OCI-LY7 (cell line): Measurements from ENCODE around the gene CTNNBL1. TPM values are rescaled to one million over a fixed set of nuclear protein-coding genes. Genes with fewer than 3 reads are reported as not detected.

ENCODE experiments used
- BruUV-seq: library from RNA; stranded (reverse); fragments of 400-500 nt; replicated peaks from 2 replicates; lab custom pipeline; 2021; lab: Mats Ljungman, UMichigan
- CTCF ChIA-PET: fragments of 300-600 bp; sonication (Branson Sonifier 250); formaldehyde crosslinking; loops from one replicate; lab custom pipeline; 2022; ENCODE audit warnings: antibody characterized with exemption; ENCODE audit not compliant: unreplicated experiment; lab: Charles Lee
- POLR2A ChIA-PET: fragments of 300-600 bp; sonication (Branson Sonifier 250); formaldehyde crosslinking; loops from one replicate; lab custom pipeline; 2022; ENCODE audit warnings: antibody characterized with exemption; lab: Charles Lee
- DNase-seq: peaks from one replicate; pipeline ENCODE4 v3.0.0-alpha.2; 2015; ENCODE audit warnings: low spot score
- H2AFZ ChIP-seq: fragments of 200-600 bp; sonication (generic), shearing (Covaris generic); 2 replicates; pipeline ENCODE4 v1.6.1; 2014; ENCODE audit warnings: mild to moderate bottlenecking, antibody characterized with exemption, low read length, moderate library complexity
- H3K27ac ChIP-seq: fragments of 200-600 bp; sonication (generic); 2 replicates; pipeline ENCODE4 v1.5.1; 2014; ENCODE audit warnings: mixed run types, low read depth, mild to moderate bottlenecking, moderate library complexity, low read length, inconsistent platforms; ENCODE audit not compliant: poor library complexity, severe bottlenecking
- H3K36me3 ChIP-seq: fragments of 200-600 bp; sonication (generic); 2 replicates; pipeline ENCODE4 v1.6.1; 2014; ENCODE audit warnings: mild to moderate bottlenecking, antibody characterized with exemption, low read length, moderate library complexity, mixed read lengths; ENCODE audit not compliant: insufficient read depth
- H3K4me1 ChIP-seq: fragments of 200-600 bp; sonication (generic); 2 replicates; pipeline ENCODE4 v1.5.1; 2014; ENCODE audit warnings: mild to moderate bottlenecking, low read length; ENCODE audit not compliant: insufficient read depth, poor library complexity, severe bottlenecking
- H3K4me2 ChIP-seq: fragments of 200-600 bp; sonication (generic); 2 replicates; pipeline ENCODE4 v1.6.1; 2014; ENCODE audit warnings: mild to moderate bottlenecking, low read length
- H3K4me3 ChIP-seq: fragments of 200-600 bp; sonication (generic); 2 replicates; pipeline ENCODE4 v1.5.1; 2014; ENCODE audit warnings: mild to moderate bottlenecking, low read depth, low read length; ENCODE audit not compliant: poor library complexity, severe bottlenecking
- H3K79me2 ChIP-seq: fragments of 200-600 bp; sonication (generic); 2 replicates; pipeline ENCODE4 v1.6.1; 2016; ENCODE audit warnings: low read depth, mild to moderate bottlenecking, low read length, moderate library complexity, mixed read lengths; ENCODE audit not compliant: insufficient read depth
- H3K9me2 ChIP-seq: fragments of 200-600 bp; sonication (generic); 2 replicates; pipeline ENCODE4 v1.6.1; 2016; ENCODE audit warnings: mild to moderate bottlenecking, low read length, mixed read lengths; ENCODE audit not compliant: insufficient read depth
- H3K9me3 ChIP-seq: fragments of 200-600 bp; sonication (generic); 2 replicates; pipeline ENCODE4 v1.6.1; 2014; ENCODE audit warnings: mild to moderate bottlenecking, mixed run types, low read length, mixed read lengths
- H4K20me1 ChIP-seq: fragments of 200-600 bp; sonication (generic); 2 replicates; pipeline ENCODE4 v1.6.1; 2014; ENCODE audit warnings: mild to moderate bottlenecking, antibody characterized with exemption, low read length, moderate library complexity, mixed read lengths; ENCODE audit not compliant: insufficient read depth
- EZH2phosphoT487 ChIP-seq: fragments of 200-600 bp; sonication (generic); IDR thresholded peaks from 2 replicates; pipeline ENCODE4 v1.6.1; 2018; ENCODE audit warnings: low read depth, borderline replicate concordance, mild to moderate bottlenecking, mixed run types, antibody characterized with exemption, low read length, moderate library complexity, mixed read lengths
- intact Hi-C: fragments of 100-400 bp; cut with micrococcal nuclease; formaldehyde crosslinking; loops from one replicate; pipeline ENCODE4 v1.10.0; 2022; ENCODE audit not compliant: unreplicated experiment
- total RNA-seq, 2 experiments: library from RNA; depleted of rRNA in 1 of 2; stranded (reverse); fragments of >200 nt in 1 of 2; shearing (Covaris generic) in 1 of 2; gene quantifications; 2 replicates each; pipeline ENCODE4 v1.2.3, GENCODE V29; 2014 to 2022
- TF ChIP-seq, protein P1 (sequence below): fragments of 200-600 bp; sonication (generic); conservative IDR thresholded peaks from 2 replicates; pipeline ENCODE4 v1.5.1; 2014; ENCODE audit warnings: mild to moderate bottlenecking, antibody characterized with exemption, low read length, moderate library complexity, mixed read lengths

CTNNBL1 gene
- total RNA-seq, 2 experiments from 2014 or later = 38.0 to 90.0 TPM

GRCh38 chr20:37777012-37777950, 83.5 kb downstream of the CTNNBL1 start:
- Histone ChIP-seq H3K79me2 (no peaks in the 10 kb centered on the region), H3K4me1 (no peaks in the 10 kb centered on the region), H3K9me3 (no peaks in the 10 kb centered on the region), H3K4me2 (no peak overlapping the region), H3K27ac (no peak overlapping the region), H2AFZ (no peak overlapping the region), H3K4me3 (no peak overlapping the region), H3K36me3 (peaks cover 63% of the 10 kb centered on the region), H3K9me2 (no peaks in the 10 kb centered on the region), H4K20me1 (no peaks in the 10 kb centered on the region)
- no TSS peak for BruUV-seq
- no peak for TF ChIP-seq EZH2phosphoT487
- TF ChIP-seq, protein P1, sequence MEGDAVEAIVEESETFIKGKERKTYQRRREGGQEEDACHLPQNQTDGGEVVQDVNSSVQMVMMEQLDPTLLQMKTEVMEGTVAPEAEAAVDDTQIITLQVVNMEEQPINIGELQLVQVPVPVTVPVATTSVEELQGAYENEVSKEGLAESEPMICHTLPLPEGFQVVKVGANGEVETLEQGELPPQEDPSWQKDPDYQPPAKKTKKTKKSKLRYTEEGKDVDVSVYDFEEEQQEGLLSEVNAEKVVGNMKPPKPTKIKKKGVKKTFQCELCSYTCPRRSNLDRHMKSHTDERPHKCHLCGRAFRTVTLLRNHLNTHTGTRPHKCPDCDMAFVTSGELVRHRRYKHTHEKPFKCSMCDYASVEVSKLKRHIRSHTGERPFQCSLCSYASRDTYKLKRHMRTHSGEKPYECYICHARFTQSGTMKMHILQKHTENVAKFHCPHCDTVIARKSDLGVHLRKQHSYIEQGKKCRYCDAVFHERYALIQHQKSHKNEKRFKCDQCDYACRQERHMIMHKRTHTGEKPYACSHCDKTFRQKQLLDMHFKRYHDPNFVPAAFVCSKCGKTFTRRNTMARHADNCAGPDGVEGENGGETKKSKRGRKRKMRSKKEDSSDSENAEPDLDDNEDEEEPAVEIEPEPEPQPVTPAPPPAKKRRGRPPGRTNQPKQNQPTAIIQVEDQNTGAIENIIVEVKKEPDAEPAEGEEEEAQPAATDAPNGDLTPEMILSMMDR = no peak
- DNase-seq = no peak
- ChIA-PET POLR2A (no interaction called here), CTCF (no interaction called here)
- intact Hi-C loops = no loop called here

GRCh38 chr20:37777988-37778659, 84.3 kb downstream of the CTNNBL1 start:
- BruUV-seq = no TSS peak
- no peak overlapping the region for H3K4me3 ChIP-seq
- CTCF ChIA-PET = no interaction called here

More at GRCh38 chr20:37777988-37778659, 84.3 kb downstream of the CTNNBL1 start:
- H2AFZ ChIP-seq = no peak overlapping the region
- H3K79me2 ChIP-seq = no peaks in the 10 kb centered on the region
- H3K27ac ChIP-seq = no peak overlapping the region
- TF ChIP-seq, protein P1 = no peak
- TF ChIP-seq EZH2phosphoT487 = no peak
- H3K9me2 ChIP-seq = no peaks in the 10 kb centered on the region
- H4K20me1 ChIP-seq = no peaks in the 10 kb centered on the region
- intact Hi-C loops = no loop called here
- no peaks in the 10 kb centered on the region for H3K9me3 ChIP-seq
- peaks cover 58% of the 10 kb centered on the region for H3K36me3 ChIP-seq
- POLR2A ChIA-PET = interaction anchor here (0.6 kb wide), 1 partner anchor 618 kb away, joined by 4 read pairs; no protein-coding TSS in a partner anchor
- H3K4me2 ChIP-seq = no peak overlapping the region
- no peak for DNase-seq
- H3K4me1 ChIP-seq = no peaks in the 10 kb centered on the region
